ENCODE data around the gene SIPA1L2. TPM values are rescaled to one million over a fixed set of nuclear protein-coding genes. Genes with fewer than 3 reads are reported as not detected.
A peak's percentile ranks its signal among the peaks of the same experiment; 100 is the strongest.
"Not testable (repeated sequence)": the region's sequence is repeated elsewhere in the genome, so short reads cannot be mapped to it uniquely, and the experiment has no call there.

The SIPA1L2 gene
- total RNA-seq, 1 donor from 2014 or later: 34.2 TPM

DNA sequence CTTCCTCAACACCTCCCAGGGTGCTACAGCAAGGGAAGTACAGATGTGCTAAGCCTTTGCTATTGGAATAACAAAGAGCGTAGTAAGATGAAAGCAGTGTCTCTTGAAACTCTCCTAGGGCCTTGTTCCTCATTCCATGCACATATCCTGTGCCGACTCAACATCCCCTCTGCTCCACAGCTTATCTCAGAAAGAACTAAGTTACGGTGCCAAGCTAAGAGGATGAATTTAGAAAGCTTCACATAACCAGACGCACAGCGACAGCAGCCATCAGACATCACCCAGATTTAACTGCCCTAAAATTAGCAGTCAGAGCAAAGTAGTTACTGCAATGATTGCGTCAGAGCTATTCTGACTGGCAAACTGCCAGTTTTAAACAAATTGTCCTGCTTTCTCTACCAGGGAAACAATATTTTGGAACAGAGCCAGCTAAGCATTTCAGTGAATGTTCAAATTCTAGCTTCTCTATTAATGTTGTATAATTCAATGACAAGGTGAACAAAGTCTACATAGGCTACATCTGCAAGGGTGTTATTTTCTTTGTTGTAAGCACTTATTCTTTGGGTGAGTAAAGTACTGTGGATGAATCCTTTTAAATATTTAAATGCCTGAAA lies 9.5 kb downstream of the SIPA1L2 start:
- no peak for FAIRE-seq
- peak in 1 of 2 donors; percentile 47 for DNase-seq (ENCODE audit: low spot score in 2 of 2)

DNA sequence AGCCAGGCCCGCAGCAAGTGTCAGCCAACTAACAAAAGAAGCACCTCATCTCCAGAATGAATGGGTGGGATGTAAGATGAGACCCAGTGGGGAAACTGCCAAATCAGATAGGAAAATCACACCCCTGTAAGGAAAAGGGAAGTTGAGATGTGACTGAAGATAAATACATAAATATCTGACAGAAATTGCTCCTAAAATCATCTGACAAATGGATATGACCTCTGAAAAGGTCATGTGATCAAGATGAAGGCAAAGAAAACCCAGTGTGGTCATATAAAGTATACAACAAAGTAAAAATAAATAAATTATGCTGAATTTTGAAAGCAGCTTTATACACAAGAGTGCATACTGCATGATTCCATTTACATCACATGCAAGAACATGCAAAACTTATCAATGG lies 12.7 kb downstream of the SIPA1L2 start:
- DNase-seq (ENCODE audit: low spot score in 2 of 2) (no peak), FAIRE-seq (no peak)

DNA sequence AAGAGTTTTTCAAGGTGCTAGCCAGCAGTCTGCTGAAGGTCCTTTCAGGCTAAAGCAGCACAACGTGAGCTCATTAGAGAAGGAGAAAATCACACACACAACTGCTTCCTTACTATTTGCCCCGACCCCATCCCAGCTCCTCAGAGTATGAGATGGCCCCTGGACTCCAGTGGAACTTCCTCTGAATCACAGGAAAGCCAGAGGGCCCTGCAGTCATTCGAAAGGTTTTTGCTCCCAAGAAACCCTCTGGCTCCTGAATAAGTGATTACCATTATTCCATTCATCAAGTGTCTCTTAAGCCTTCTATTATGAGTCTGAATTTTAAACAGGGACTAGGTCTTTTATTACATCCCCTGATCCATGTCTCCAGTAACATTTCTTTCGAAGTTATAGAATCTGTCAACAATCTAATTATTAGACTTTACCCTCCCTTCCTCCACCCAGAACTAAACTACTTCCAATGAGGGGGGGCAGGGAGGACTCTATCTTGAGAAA lies 14.6 kb downstream of the SIPA1L2 start:
- DNase-seq (ENCODE audit: low spot score in 2 of 2) (no peak), FAIRE-seq (no peak)

DNA sequence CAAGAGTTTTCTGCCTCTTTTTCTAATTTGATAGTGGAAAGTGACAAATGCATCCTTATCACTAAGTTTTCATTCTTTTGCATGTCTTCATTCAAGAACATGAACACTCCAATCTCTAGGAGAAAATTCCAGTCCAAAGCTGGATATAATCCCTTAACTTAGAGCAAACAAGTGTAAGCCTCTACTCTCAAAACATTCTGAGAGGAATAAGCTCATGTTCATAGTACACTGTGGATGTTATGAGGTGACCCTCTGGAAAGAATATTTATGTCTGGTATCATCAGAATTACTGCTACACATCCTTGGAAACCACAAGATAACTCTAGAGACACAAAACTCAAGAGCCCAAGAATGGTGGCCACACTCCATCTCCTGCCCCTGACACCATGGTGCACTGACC lies 15.1 kb downstream of the SIPA1L2 start:
- FAIRE-seq (no peak), DNase-seq (ENCODE audit: low spot score in 2 of 2) (no peak)

DNA sequence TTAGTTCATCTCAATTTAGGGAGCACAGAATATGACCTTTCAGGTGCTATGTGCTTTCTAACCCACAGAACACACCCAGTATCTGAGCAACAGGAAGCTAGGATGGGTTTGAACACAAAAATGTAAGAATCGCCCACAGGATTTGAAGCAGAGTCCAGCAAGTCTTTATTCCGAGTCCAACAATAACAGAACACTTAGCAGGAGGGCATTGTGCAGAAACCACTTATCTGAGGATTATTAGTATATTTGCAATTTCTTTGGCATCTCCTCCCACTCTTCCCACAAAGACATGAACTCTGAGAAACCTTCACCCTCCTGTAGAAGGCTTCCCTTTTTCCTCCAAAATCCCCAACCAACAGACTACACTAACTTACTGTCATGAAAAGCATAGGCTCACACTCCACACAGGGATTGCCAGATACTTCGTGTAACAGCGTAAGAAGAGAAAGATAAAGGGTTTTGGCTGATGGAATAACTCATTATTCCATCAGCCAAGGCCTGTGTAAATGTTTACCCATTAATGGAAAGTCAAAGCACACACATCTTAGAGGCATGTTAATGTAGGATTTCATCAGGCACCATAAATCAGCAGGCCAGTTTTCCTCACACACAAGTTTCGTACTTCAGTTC lies 16.1 kb downstream of the SIPA1L2 start:
- DNase-seq (ENCODE audit: low spot score in 2 of 2): no peak
- no peak for FAIRE-seq

DNA sequence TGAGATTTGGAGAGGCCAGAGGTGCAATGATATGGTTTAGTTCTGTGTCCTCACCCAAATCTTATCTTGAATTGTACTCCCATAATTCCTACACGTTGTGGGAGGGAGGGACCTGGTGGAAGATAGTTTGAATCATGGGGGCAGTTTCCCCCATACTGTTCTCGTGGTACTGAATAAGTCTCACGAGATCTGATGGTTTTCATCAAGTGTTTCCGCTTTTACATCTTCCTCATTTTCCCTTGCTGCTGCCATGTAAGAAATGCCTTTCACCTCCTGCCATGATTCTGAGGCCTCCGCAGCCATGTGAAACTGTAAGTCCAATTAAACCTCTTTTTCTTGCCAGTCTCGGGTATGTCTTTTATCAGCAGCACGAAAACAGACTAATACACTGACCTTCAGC lies 17.1 kb downstream of the SIPA1L2 start:
- DNase-seq (ENCODE audit: low spot score in 2 of 2); FAIRE-seq: not testable (repeated sequence)

DNA sequence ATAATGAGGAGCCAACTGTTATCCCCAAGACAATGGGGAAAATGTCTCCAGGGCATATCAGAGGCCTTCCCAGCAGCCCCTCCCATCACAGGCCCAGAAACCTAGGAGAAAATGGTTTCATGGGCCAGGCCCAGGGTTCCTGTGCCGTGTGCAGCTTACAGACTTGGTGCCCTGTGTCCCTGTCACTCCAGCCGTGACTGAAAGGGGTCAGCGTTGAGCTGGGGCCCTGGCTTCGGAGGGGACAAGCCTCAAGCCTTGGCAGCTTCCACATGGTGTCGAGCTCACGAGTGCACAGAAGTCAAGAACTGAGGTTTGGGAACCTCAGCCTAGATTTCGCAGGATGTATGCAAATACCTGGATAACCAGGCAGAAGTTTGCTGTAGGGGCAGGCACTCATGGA lies 18.1 kb downstream of the SIPA1L2 start:
- FAIRE-seq (no peak), DNase-seq (ENCODE audit: low spot score in 2 of 2) (no peak)

DNA sequence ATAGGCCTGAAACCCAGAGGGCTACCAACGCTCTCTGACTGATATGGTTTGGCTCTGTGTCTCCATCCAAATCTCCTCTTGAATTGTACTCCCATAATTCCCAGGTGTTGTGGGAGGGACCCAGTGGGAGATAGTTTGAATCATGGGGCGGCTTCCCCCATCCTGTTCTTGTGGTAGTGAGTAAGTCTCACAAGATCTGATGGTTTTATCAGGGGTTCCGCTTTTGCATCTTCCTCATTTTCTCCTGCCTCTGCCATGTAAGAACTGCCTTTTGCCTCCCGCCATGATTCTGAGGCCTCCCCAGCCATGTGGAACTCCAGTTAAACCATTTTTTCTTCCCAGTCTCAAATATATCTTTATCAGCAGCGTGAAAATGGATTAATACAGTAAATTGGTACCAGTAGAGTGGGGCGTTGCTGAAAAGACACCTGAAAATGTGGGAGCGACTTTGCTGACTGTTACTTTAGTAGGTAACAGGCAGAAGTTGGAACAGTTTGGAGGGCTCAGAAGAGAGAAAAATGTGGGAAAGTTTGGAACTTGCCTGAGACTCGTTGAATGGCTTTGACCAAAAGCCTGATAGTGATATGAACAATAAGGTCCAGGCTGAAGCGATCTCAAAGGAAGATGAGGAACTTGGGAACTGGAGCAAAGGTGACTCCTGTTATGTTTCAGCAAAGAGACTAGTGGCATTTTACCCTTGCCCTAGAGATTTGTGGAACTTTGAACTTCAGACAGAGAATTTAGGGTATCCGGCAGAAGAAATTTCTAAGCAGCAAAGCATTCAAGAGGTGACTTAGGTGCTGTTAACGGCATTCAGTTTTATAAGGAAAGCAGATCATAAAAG lies 18.8 kb downstream of the SIPA1L2 start:
- FAIRE-seq; DNase-seq (ENCODE audit: low spot score in 2 of 2): not testable (repeated sequence)

DNA sequence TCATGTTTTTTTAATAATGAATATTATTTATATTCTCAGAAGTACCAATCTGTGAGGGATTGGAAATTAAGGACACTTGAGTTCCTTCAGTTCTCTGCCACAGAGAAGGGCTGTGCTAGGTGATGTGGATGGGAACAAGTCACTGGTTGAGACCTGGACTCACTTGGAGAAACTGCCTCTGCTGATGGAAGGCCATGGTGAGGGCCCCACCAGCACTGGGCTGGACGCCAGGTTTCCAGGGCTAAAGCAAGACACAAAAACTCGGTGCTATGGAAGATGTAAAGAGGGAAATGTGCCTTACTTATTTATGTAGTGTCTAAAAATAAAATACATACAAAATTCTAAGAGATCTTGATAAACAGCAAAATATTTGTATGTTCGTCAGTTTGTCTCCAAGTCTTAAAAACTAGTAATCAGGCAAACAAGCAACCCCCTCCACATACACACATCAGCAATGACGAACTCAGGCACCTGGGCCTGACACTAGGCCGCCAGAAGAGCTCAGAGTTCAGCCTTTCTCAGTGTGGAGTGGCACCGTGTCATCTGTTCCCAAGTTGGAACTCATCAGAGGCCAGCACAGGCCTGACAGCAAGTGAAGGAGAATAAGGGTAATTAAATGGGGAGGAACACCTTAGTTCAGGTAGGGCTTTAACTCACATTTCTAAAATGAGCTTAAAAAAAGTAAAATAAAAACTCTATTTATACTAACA lies 19.6 kb downstream of the SIPA1L2 start:
- DNase-seq (ENCODE audit: low spot score in 2 of 2) (no peak), FAIRE-seq (no peak)

DNA sequence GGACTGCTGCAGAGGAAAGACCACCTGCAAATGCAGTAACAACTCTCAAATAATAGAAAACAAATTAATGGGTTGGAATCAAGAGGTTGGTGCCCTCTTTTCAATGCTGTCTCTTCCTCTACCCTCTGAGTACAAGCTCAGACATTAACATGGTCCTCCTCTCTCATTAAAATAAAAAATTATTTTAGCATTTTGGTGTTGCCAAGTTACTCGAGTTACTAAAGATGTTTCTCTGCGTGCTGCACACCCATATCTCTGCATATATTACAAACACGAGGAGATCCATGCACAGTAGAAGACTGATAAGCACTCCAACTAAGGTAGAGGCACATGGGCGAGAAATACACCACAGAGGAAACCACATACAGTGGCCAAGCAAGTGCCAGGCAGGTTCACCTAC lies 21.5 kb downstream of the SIPA1L2 start:
- no peak for FAIRE-seq
- no peak for DNase-seq (ENCODE audit: low spot score in 2 of 2)

DNA sequence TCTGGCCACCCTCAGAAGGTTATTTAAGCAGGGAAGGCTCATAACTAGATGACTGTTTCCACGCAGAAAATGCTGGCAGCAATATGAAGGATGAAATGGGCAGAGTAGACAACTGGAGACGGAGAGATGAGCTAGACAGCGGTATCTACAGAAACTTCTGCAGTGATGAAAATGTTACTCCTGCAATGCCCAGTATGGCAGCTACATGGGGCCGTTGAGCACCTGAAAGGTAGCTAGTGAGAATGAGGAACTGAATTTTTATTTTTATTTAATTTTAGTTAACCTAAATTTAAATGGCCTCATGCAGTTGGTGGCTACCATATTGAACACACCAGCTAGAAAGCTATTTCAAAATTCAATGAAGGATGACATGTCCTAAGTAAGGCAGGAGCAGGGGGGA lies 27.3 kb downstream of the SIPA1L2 start:
- no peak for FAIRE-seq
- no peak for DNase-seq (ENCODE audit: low spot score in 2 of 2)

DNA sequence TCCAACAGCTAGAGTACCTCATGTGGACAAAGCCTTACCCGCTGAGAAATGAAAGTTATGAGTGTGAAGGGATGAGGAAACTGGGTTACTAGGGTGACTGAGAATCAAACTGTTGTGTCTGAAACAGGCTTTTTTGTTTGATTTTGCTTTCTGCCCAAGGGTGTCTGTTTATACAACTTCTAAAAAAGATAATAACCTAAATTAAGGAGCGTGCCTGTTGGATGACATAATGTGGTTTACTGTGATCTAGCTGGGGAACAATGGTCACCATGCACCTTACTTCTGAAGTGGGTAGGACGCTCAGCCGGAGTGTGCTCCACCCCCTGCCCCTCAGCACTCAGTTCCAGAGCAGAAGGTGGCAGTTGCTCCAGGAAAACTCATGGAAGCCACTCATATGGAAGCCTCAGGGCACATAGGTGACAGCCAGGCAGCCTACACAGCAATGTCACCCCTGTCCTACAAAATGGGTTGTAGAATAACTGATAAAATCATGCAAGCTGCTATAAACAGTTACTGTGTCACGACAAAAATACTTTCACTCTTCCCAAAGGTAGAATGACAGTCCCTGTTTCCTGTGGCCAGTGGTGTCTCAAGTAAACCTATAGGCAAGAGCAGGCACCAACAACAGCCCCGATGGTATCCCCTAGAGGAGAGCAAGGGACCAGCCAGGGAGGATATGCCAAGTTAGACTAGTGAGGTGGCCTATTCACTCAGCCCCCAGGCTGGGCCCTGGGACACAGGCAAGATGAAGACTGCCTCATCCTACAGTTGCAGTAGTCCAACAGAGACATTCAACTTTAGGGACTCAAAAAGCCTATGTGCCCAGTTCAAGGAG lies 29.3 kb downstream of the SIPA1L2 start:
- no peak for DNase-seq (ENCODE audit: low spot score in 2 of 2)
- no peak for FAIRE-seq

DNA sequence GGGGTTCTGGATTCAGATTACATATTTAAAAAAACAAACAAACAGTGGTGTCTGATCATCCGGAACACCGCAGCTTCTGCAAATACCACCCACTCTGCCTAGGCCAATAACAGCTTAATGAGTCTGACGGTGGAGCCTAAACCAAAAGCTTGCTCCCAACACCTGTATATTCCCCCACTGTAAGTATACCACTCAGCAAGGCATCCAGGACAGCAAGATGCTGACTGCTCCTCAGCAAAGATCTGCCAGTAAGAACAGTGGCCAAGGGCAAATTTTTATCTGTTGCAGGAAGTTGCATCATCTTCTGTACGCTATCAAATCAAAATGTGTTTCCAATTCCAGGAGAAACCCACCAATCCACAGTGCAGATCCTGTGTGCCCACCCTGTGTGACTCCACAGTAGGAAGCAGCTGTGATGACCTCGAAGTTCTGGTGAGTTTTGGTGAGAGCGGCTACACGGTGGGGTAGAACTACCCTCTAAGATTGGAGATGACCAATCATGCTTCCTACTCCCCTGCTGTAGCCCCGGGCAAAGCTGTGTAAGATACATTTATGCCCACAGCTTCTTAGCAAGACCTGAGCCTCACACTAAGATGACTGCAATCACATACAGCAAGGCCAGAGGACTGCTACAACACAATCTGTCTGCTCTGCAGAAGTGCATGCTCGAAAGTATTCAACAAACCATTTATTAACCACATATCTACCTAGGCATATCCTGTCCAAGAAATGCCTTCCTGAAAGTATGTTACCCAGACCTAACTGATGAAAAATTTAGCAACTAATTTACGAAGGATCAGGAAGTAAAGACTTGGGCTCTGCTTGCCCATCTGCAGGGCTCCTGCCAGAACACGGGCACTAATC lies 30.5 kb downstream of the SIPA1L2 start:
- DNase-seq (ENCODE audit: low spot score in 2 of 2): no peak
- FAIRE-seq: no peak

DNA sequence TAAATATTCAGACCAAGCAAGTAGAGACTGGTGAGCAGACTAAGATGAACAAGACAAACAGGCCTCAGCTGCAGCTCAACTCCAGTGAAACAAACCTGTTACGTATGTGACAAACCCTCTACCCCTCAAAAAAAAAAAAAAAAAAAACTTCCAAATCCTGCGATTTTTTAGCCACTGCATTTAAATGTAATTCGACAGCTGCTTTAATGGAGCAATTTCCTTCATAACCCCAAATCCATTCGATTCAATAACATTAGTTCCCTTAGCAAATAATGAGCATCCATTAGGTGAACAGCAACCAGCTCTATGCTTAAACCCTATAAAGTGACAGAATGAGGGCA lies 31.1 kb downstream of the SIPA1L2 start:
- DNase-seq (ENCODE audit: low spot score in 2 of 2): no peak
- FAIRE-seq: no peak

DNA sequence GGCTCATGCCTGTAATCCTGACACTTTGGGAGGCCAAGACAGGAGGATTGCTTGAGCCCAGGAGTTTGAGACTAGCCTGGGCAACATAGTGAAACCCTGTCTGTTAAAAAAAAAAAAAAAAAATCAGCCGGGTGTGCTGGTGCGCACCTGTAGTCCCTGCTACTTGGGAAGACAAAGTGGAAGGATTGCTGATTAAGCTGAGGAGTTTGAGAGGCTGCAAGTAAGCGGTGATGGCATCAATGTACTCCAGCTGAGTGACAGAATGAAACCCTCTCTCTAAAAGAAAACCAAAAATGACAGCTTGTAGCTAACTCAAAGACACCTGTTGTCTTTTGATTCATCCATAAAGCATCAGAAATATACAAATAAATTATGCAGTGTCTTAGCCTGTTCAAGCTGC lies 31.8 kb downstream of the SIPA1L2 start:
- no peak for FAIRE-seq
- no peak for DNase-seq (ENCODE audit: low spot score in 2 of 2)

DNA sequence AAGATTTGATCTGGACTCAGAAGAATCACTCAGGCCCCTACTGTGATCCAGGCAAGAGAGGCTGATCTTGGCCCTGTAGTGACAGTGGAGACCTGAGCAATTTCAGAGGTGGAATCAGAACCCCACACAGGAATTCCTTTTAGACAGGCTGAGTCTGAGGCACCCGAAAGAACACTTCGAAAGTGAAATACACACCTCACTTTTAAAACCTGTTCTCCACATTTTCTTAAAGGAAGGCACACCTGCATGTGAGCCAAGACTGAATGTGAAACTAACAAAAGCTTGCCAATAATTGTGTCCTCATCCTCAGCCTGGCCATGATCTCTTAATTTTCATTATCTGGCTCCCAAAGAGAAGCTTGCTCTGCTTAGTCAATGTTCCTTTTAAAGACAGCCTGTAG lies 32.2 kb downstream of the SIPA1L2 start:
- FAIRE-seq: no peak
- no peak for DNase-seq (ENCODE audit: low spot score in 2 of 2)

DNA sequence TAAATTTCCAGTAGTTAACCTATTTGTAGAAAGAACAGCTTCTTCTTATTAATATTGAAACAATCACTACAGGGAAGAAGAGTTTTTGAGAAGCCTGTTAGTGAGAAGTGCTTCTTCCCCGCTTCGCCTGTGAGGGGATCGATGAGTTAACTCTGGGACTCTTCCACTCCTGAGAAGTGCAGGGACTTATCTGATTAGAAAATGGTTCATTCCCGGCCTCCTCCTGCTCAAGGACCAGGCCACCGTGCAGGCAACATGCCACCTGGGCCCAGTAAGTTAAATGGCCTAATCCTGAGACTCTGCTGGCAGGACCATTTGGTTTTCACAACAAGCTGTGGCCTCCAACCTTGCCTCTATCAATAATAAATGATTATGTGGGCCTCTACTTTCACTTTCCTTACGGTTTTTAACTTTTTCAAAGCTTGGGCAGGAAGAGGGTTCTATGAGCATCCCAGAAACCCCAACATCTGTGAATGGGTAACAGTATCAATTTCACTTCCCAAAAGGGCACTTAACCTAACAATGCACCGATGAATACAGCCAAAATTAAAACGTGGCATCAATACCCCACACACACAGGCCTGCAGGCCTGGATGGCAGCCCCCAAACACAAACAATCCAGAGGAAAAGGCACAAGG lies 33.1 kb downstream of the SIPA1L2 start:
- no peak for FAIRE-seq
- no peak for DNase-seq (ENCODE audit: low spot score in 2 of 2)

DNA sequence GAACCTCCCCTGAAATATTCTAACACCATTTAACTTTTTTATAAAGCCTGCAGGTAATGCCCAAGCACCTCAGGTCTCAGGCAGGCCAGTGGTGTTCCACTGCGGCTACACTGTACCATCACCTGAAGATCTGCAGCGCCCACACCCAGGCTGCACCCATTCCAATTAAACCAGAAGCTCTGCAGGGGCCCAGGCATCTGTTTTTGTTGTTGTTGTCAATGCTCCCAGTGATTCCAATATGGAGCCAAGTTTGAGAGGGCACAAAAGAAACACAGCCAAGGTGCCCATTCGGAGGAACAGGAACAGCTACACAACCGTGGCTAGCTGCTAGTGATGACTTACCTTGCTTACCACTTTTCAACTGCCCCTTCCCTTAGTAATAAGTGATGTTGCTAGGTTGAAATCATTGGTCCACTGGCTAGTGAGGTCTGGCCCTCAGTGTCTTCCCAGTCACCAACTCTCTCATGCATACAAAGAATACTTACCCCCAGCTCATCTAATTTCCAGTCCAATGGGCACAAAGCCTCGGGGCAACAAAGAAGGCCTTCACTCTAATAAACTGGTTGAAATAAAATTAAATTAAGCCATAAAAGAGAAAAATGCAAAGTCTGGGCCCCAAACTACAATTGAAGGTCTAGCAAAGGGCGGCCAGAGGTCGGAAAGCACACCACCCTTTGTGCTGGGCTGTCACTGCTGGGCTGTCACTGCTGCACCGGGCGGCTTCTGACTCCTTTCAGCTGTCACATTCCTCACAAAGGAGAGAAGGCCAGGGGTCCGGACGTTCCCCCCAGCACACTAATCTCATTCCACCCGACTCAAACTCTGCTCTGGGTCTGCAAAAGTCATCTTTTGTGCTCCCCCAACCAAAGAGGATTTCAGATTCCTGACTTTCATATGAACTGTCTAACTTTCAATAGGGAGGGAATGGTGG lies 34.9 kb downstream of the SIPA1L2 start:
- no peak for FAIRE-seq
- DNase-seq (ENCODE audit: low spot score in 2 of 2): no peak
